Lower leg skin (tissue), 4 donors: ENCODE results near the gene SASH1. TPM values are rescaled to one million over a fixed set of nuclear protein-coding genes. Genes with fewer than 3 reads are reported as not detected.

Experiments used
- DNase-seq, 2 donors: peaks; one replicate each; pipeline ENCODE4 v3.0.0-alpha.2; 2019; ENCODE audit warnings: low spot score in 2 of 2
- H3K4me3 ChIP-seq: fragments of 200-600 bp; sonication (generic); 2 replicates; pipeline ENCODE4 v1.5.1; 2017; ENCODE audit warnings: mild to moderate bottlenecking, low read depth; ENCODE audit not compliant: poor library complexity, severe bottlenecking
- CTCF ChIP-seq, 3 donors: fragments of 450-650 bp; IDR thresholded peaks; one replicate each; pipeline ENCODE4 v1.5.1; 2016; ENCODE audit warnings: antibody characterized with exemption in 3 of 3, mild to moderate bottlenecking in 3 of 3, moderate library complexity in 2 of 3
- POLR2A ChIP-seq, 2 donors: fragments of 450-650 bp; IDR thresholded peaks; one replicate each; pipeline ENCODE4 v1.6.1; 2016 to 2017; ENCODE audit warnings: antibody characterized with exemption in 2 of 2, mild to moderate bottlenecking in 1 of 2, moderate library complexity in 1 of 2
- WGBS, 2 donors: methylation state at CpG; one replicate each; pipeline ENCODE4 v1.1.5; 2018; 5-methylcytosine and 5-hydroxymethylcytosine counted together
- intact Hi-C: fragments of 100-400 bp; cut with DNase I; formaldehyde crosslinking; loops from one replicate; pipeline ENCODE4 v1.15.0; 2023; ENCODE audit warnings: low total_unique reads
- total RNA-seq, 4 donors: library from RNA; depleted of rRNA; stranded (reverse); fragments of >200 nt; gene quantifications; one replicate each; pipeline ENCODE4 v1.1.0, GENCODE V29; 2016

SASH1 gene
- total RNA-seq, 4 donors from 2014 or later: 74.9 to 106 (median 91.5) TPM

GRCh38 chr6:148523048-148523447, 180.4 kb downstream of the SASH1 start:
- intact Hi-C loops: no loop called here
- TF ChIP-seq POLR2A (IDR thresholded peaks at IDR 0.05): no peak
- no peak for TF ChIP-seq CTCF (IDR thresholded peaks at IDR 0.05)
- no peak for DNase-seq
- 80 to 82% methylated on average over 2 of the region's 2 CpGs for WGBS, 2 donors
- no peak overlapping the region for H3K4me3 ChIP-seq

GRCh38 chr6:148523551-148523950, 180.9 kb downstream of the SASH1 start:
- intact Hi-C loops: no loop called here
- 77 to 94% methylated on average over 4 of the region's 4 CpGs for WGBS, 2 donors
- TF ChIP-seq CTCF (IDR thresholded peaks at IDR 0.05) (no peak), POLR2A (IDR thresholded peaks at IDR 0.05) (no peak)

GRCh38 chr6:148524471-148524882, 181.8 kb downstream of the SASH1 start:
- TF ChIP-seq CTCF (IDR thresholded peaks at IDR 0.05) (no peak), POLR2A (IDR thresholded peaks at IDR 0.05) (no peak)
- intact Hi-C loops: no loop called here
- DNase-seq: no peak
- H3K4me3 ChIP-seq: no peak overlapping the region
- WGBS, 2 donors: 49 to 70% methylated on average over 7 of the region's 7 CpGs

More at GRCh38 chr6:148523551-148523950, 180.9 kb downstream of the SASH1 start:
- H3K4me3 ChIP-seq: no peak overlapping the region
- no peak for DNase-seq

- no peak for TF ChIP-seq POLR2A (IDR thresholded peaks at IDR 0.05)
- no peak for TF ChIP-seq CTCF (IDR thresholded peaks at IDR 0.05)
- intact Hi-C loops: no loop called here
- WGBS, 2 donors: 59 to 79% methylated on average over 8 of the region's 8 CpGs
- H3K4me3 ChIP-seq: no peak overlapping the region
- no peak for DNase-seq
Observed at GRCh38 chr6:148524976-148525375, 182.3 kb downstream of the SASH1 start.

- 61 to 76% methylated on average over 4 of the region's 4 CpGs for WGBS, 2 donors
- H3K4me3 ChIP-seq: no peak overlapping the region
Observed at GRCh38 chr6:148525453-148525852, 182.8 kb downstream of the SASH1 start.

More at GRCh38 chr6:148525453-148525852, 182.8 kb downstream of the SASH1 start:
- no peak for TF ChIP-seq POLR2A (IDR thresholded peaks at IDR 0.05)
- TF ChIP-seq CTCF (IDR thresholded peaks at IDR 0.05): no peak
- no peak for DNase-seq
- intact Hi-C loops: no loop called here
